ENCODE measurements around the gene UBA1. TPM values are rescaled to one million over a fixed set of nuclear protein-coding genes. Genes with fewer than 3 reads are reported as not detected.
"Not testable (repeated sequence)": the region's sequence is repeated elsewhere in the genome, so short reads cannot be mapped to it uniquely, and the experiment has no call there.

The UBA1 gene
- total RNA-seq, 1 donor from 2014 or later: 168 TPM

DNA sequence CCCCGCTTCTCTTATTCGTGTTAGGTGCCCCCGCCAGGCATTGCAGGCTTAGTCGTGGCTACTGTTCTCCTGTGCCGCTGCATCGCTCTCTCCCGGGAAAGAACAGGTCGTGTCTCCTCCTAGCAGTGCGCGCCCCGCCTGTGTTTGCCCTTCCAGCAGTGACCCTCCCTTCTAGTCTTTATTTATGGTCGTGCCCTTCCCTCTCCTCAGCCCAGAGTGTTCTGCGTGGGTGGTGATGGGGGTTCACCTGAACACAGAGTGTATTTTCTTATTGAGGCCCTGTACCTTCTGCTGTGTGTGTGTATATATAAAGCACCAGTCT is 54.3 kb downstream of the UBA1 start:
- intact Hi-C loops (cut with DNase I): no loop called here
- H3K9me3 ChIP-seq: no peaks in the 10 kb centered on the region
- H3K27ac ChIP-seq: no peak overlapping the region
- no peak for DNase-seq (ENCODE audit: extremely low spot score in 2 of 2)
- H3K27me3 ChIP-seq: no peaks in the 10 kb centered on the region
- peaks cover 0 to 22% of the 10 kb centered on the region in 2 donors for H3K36me3 ChIP-seq
- H3K4me3 ChIP-seq: no peak overlapping the region
- TF ChIP-seq, protein P1, sequence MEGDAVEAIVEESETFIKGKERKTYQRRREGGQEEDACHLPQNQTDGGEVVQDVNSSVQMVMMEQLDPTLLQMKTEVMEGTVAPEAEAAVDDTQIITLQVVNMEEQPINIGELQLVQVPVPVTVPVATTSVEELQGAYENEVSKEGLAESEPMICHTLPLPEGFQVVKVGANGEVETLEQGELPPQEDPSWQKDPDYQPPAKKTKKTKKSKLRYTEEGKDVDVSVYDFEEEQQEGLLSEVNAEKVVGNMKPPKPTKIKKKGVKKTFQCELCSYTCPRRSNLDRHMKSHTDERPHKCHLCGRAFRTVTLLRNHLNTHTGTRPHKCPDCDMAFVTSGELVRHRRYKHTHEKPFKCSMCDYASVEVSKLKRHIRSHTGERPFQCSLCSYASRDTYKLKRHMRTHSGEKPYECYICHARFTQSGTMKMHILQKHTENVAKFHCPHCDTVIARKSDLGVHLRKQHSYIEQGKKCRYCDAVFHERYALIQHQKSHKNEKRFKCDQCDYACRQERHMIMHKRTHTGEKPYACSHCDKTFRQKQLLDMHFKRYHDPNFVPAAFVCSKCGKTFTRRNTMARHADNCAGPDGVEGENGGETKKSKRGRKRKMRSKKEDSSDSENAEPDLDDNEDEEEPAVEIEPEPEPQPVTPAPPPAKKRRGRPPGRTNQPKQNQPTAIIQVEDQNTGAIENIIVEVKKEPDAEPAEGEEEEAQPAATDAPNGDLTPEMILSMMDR (IDR thresholded peaks at IDR 0.05): no peak
- TF ChIP-seq POLR2A (IDR thresholded peaks at IDR 0.05) (no peak), POLR2AphosphoS5 (IDR thresholded peaks at IDR 0.05; ENCODE audit: insufficient read depth in 1 of 2, low read depth in 1 of 2) (no peak)
- H3K4me1 ChIP-seq: no peaks in the 10 kb centered on the region

DNA sequence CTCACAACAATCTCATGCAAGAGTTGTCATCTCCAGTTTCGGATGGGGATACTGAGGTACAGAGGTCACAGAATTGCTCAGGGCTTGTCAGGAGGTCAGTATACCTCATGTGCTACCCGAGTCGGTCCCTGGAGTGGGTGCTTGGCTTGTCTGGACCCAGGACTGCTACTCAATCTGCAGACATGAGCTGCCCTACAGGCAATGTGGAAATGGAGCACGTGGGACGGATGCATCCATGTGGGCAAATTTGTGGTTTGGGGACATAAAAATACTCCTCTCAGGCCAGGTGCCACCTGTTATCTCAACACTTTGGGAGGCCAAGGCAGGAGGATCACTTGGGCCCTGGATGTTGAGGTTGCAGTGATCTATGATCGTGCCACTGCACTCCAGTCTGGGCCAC is 54.9 kb downstream of the UBA1 start:
- no peak for TF ChIP-seq POLR2AphosphoS5 (IDR thresholded peaks at IDR 0.05; ENCODE audit: insufficient read depth in 1 of 2, low read depth in 1 of 2)
- TF ChIP-seq, protein P1 (IDR thresholded peaks at IDR 0.05): no peak
- no peak for TF ChIP-seq POLR2A (IDR thresholded peaks at IDR 0.05)
- intact Hi-C loops (cut with DNase I): no loop called here
- H3K36me3 ChIP-seq: peaks cover 0 to 16% of the 10 kb centered on the region in 2 donors
- no peak overlapping the region for H3K4me3 ChIP-seq
- H3K9me3 ChIP-seq: no peaks in the 10 kb centered on the region
- H3K27me3 ChIP-seq: no peaks in the 10 kb centered on the region
- H3K4me1 ChIP-seq: no peaks in the 10 kb centered on the region
- no peak overlapping the region for H3K27ac ChIP-seq
- DNase-seq (ENCODE audit: extremely low spot score in 2 of 2): no peak

DNA sequence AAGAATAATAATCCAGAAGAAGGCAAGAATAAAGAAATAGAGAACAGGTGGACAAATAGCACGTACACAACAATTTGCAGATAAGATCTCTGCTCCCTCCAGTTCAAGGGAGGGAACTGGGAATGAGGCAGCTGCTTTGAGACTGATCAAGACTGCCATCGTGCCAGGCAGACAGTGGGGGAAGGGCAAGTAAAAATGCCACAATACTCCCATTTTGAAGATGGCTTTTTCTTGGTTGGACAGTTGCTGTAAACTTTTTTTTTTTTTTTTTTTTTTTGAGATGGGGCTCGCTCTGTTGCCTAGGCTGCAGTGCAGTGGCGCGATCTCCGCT is 56.4 kb downstream of the UBA1 start:
- Histone ChIP-seq H3K4me1 (no peaks in the 10 kb centered on the region), H3K36me3 (peaks cover 0 to 7% of the 10 kb centered on the region in 2 donors), H3K4me3 (no peak overlapping the region), H3K27ac (no peak overlapping the region), H3K9me3 (peaks cover 3% of the 10 kb centered on the region), H3K27me3 (no peaks in the 10 kb centered on the region)
- no peak for DNase-seq (ENCODE audit: extremely low spot score in 2 of 2)
- TF ChIP-seq, protein P1 (IDR thresholded peaks at IDR 0.05): no peak
- TF ChIP-seq POLR2A (IDR thresholded peaks at IDR 0.05) (no peak), POLR2AphosphoS5 (IDR thresholded peaks at IDR 0.05; ENCODE audit: insufficient read depth in 1 of 2, low read depth in 1 of 2) (no peak)
- intact Hi-C loops (cut with DNase I): no loop called here

DNA sequence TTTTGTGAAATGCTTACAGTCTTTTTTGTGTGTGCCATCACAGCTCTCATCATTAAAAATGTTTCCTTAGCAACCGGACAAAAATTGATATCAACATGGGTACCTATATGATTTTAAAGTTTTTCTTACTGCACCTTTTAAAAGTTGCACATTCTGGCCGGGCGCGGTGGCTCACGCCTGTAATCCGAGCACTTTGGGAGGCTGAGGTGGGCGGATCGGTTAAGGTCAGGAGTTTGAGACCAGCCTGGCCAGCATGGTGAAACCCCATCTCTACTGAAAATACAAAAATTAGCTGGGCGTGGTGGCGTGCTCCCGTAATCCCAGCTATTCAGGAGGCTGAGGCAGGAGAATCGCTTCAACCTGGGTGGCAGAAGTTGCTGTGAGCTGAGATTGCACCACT is 64.0 kb downstream of the UBA1 start:
- H3K4me3 ChIP-seq; H3K27me3 ChIP-seq; H3K36me3 ChIP-seq; H3K27ac ChIP-seq; DNase-seq (ENCODE audit: extremely low spot score in 2 of 2); intact Hi-C loops (cut with DNase I); H3K9me3 ChIP-seq; H3K4me1 ChIP-seq: not testable (repeated sequence)

Other genes with a start within 250 kb of the UBA1 start
- 4.7 TPM for gene RGN, start 115.4 kb upstream of the UBA1 start, total RNA-seq
- gene NDUFB11, start 49.1 kb upstream of the UBA1 start, total RNA-seq: 63.8 TPM
- gene RBM10, start 48.6 kb upstream of the UBA1 start, total RNA-seq: 32.4 TPM
- 73.9 TPM for gene CDK16, start 24.9 kb downstream of the UBA1 start, total RNA-seq
- gene USP11, start 39.2 kb downstream of the UBA1 start, total RNA-seq: 72.4 TPM
- not detected for gene ZNF157, start 176.7 kb downstream of the UBA1 start, total RNA-seq

Data from vagina (tissue), 2 donors.